ENCODE measurements around the gene MGAT4B. TPM values are rescaled to one million over a fixed set of nuclear protein-coding genes. Genes with fewer than 3 reads are reported as not detected.

The MGAT4B gene
- total RNA-seq, 4 donors from 2014 or later: 366 to 1,291 (median 1,007) TPM

- Histone ChIP-seq H3K27ac (peak overlapping the region in 1 of 4 donors; percentile 13), H3K9me3 (no peaks in the 10 kb centered on the region), H3K27me3 (no peaks in the 10 kb centered on the region), H3K36me3 (peaks cover 0 to 88% (median 5%) of the 10 kb centered on the region in 3 donors), H3K4me1 (peaks cover 0 to 11% (median 1%) of the 10 kb centered on the region in 4 donors), H3K4me3 (no peak overlapping the region)
- peak in 1 of 3 donors; percentile 6 for DNase-seq
- TF ChIP-seq CTCF (IDR thresholded peaks at IDR 0.05): no peak
- no peak for TF ChIP-seq POLR2A (IDR thresholded peaks at IDR 0.05)
These were observed 27.5 kb upstream of the MGAT4B start for GRCh38 chr5:179834120-179834519.

GRCh38 chr5:179833709-179834070 lies 27.0 kb upstream of the MGAT4B start:
- Histone ChIP-seq H3K9me3 (no peaks in the 10 kb centered on the region), H3K4me3 (no peak overlapping the region), H3K36me3 (peaks cover 0 to 91% (median 5%) of the 10 kb centered on the region in 3 donors), H3K4me1 (peaks cover 0 to 11% (median 1%) of the 10 kb centered on the region in 4 donors), H3K27me3 (no peaks in the 10 kb centered on the region), H3K27ac (peak overlapping the region in 1 of 4 donors; percentile 13)
- TF ChIP-seq CTCF (IDR thresholded peaks at IDR 0.05) (no peak), POLR2A (IDR thresholded peaks at IDR 0.05) (no peak)
- peak in 1 of 3 donors; percentile 9 for DNase-seq

- peak overlapping the region in 1 of 4 donors; percentile 13 for H3K27ac ChIP-seq
These were observed 26.5 kb upstream of the MGAT4B start for GRCh38 chr5:179833056-179833708.

GRCh38 chr5:179832039-179832745 lies 25.5 kb upstream of the MGAT4B start:
- no peaks in the 10 kb centered on the region for H3K9me3 ChIP-seq
- peak in 1 of 3 donors; percentile 38 for DNase-seq
- H3K27ac ChIP-seq: no peak overlapping the region
- H3K4me1 ChIP-seq: peaks cover 0 to 20% (median 0%) of the 10 kb centered on the region in 4 donors
- H3K27me3 ChIP-seq: no peaks in the 10 kb centered on the region
- TF ChIP-seq POLR2A (IDR thresholded peaks at IDR 0.05) (no peak), CTCF (IDR thresholded peaks at IDR 0.05) (no peak)
- H3K4me3 ChIP-seq: no peak overlapping the region
- peaks cover 0 to 91% (median 5%) of the 10 kb centered on the region in 3 donors for H3K36me3 ChIP-seq

More at GRCh38 chr5:179833056-179833708, 26.5 kb upstream of the MGAT4B start:
- peak in 1 of 3 donors; percentile 45 for DNase-seq
- TF ChIP-seq CTCF (IDR thresholded peaks at IDR 0.05) (no peak), POLR2A (IDR thresholded peaks at IDR 0.05) (no peak)
- peaks cover 0 to 11% (median 1%) of the 10 kb centered on the region in 4 donors for H3K4me1 ChIP-seq
- H3K9me3 ChIP-seq: no peaks in the 10 kb centered on the region
- H3K36me3 ChIP-seq: peaks cover 0 to 91% (median 5%) of the 10 kb centered on the region in 3 donors
- H3K4me3 ChIP-seq: no peak overlapping the region
- no peaks in the 10 kb centered on the region for H3K27me3 ChIP-seq

GRCh38 chr5:179830818-179831468 lies 24.3 kb upstream of the MGAT4B start:
- Histone ChIP-seq H3K9me3 (no peaks in the 10 kb centered on the region), H3K4me3 (no peak overlapping the region), H3K27me3 (no peaks in the 10 kb centered on the region), H3K27ac (no peak overlapping the region), H3K36me3 (peaks cover 0 to 91% (median 5%) of the 10 kb centered on the region in 3 donors), H3K4me1 (peaks cover 0 to 22% (median 0%) of the 10 kb centered on the region in 4 donors)
- peak in 1 of 3 donors; percentile 10 for DNase-seq
- no peak for TF ChIP-seq CTCF (IDR thresholded peaks at IDR 0.05)
- no peak for TF ChIP-seq POLR2A (IDR thresholded peaks at IDR 0.05)

Data from Peyer's patch (tissue), 4 donors.